Astrocyte (in vitro differentiated cells and primary cell): ENCODE measurements around the gene REG4. TPM values are rescaled to one million over a fixed set of nuclear protein-coding genes. Genes with fewer than 3 reads are reported as not detected.

Experiments used
- DNase-seq: peaks from one replicate; pipeline ENCODE4 v3.0.0-alpha.2; 2010; ENCODE audit warnings: low read depth
- FAIRE-seq: peaks from 2 replicates; lab custom pipeline; 2011; peaks lifted over from hg19 to GRCh38; lab: Jason Lieb, UNC
- H2AFZ ChIP-seq: 2 replicates; pipeline ENCODE4 v1.6.0; 2012; ENCODE audit warnings: low read depth, low read length, inconsistent platforms
- H3K27ac ChIP-seq: 2 replicates; pipeline ENCODE4 v1.5.1; 2011; ENCODE audit warnings: low read depth, low read length, inconsistent platforms
- H3K27me3 ChIP-seq: 2 replicates; pipeline ENCODE4 v1.6.0; 2011; ENCODE audit warnings: low read length, inconsistent platforms; ENCODE audit not compliant: insufficient read depth
- H3K36me3 ChIP-seq: 2 replicates; pipeline ENCODE4 v1.5.1; 2011; ENCODE audit warnings: low read length, inconsistent platforms; ENCODE audit not compliant: insufficient read depth
- H3K4me1 ChIP-seq: 2 replicates; pipeline ENCODE4 v1.5.1; 2011; ENCODE audit warnings: low read length, inconsistent platforms; ENCODE audit not compliant: insufficient read depth
- H3K4me2 ChIP-seq: 2 replicates; pipeline ENCODE4 v1.6.0; 2012; ENCODE audit warnings: low read length, inconsistent platforms
- H3K4me3 ChIP-seq: 2 replicates; pipeline ENCODE4 v1.5.1; 2011; ENCODE audit warnings: low read depth, mild to moderate bottlenecking, low read length, inconsistent platforms; ENCODE audit not compliant: insufficient read depth
- H3K79me2 ChIP-seq: 2 replicates; pipeline ENCODE4 v1.6.0; 2012; ENCODE audit warnings: mild to moderate bottlenecking, low read length, inconsistent platforms; ENCODE audit not compliant: insufficient read depth
- H3K9ac ChIP-seq: 2 replicates; pipeline ENCODE4 v1.6.0; 2012; ENCODE audit warnings: mild to moderate bottlenecking, low read length, inconsistent platforms
- H3K9me3 ChIP-seq: 2 replicates; pipeline ENCODE4 v1.5.1; 2012; ENCODE audit warnings: low read depth, mild to moderate bottlenecking, low read length, inconsistent platforms; ENCODE audit not compliant: insufficient read depth
- H4K20me1 ChIP-seq: 2 replicates; pipeline ENCODE4 v1.6.0; 2012; ENCODE audit warnings: low read length, inconsistent platforms; ENCODE audit not compliant: insufficient read depth
- H3K27ac Mint-ChIP-seq: one replicate; pipeline ENCODE4 v1.8.0; 2021; ENCODE audit warnings: mild to moderate bottlenecking, mixed read lengths; ENCODE audit not compliant: unreplicated experiment
- H3K27me3 Mint-ChIP-seq: one replicate; pipeline ENCODE4 v1.8.0; 2021; ENCODE audit warnings: low read depth, mixed read lengths; ENCODE audit not compliant: unreplicated experiment
- H3K36me3 Mint-ChIP-seq: one replicate; pipeline ENCODE4 v1.8.0; 2021; ENCODE audit warnings: low read depth, mixed read lengths; ENCODE audit not compliant: unreplicated experiment
- H3K4me1 Mint-ChIP-seq: one replicate; pipeline ENCODE4 v1.8.0; 2021; ENCODE audit warnings: low read depth, mixed read lengths; ENCODE audit not compliant: unreplicated experiment
- H3K4me3 Mint-ChIP-seq: one replicate; pipeline ENCODE4 v1.8.0; 2021; ENCODE audit warnings: mild to moderate bottlenecking, moderate library complexity, mixed read lengths; ENCODE audit not compliant: unreplicated experiment
- H3K9me3 Mint-ChIP-seq: one replicate; pipeline ENCODE4 v1.8.0; 2021; ENCODE audit warnings: mild to moderate bottlenecking, mixed read lengths; ENCODE audit not compliant: unreplicated experiment
- CTCF ChIP-seq: IDR thresholded peaks from 2 replicates; pipeline ENCODE4 v1.5.1; 2011; ENCODE audit warnings: low read depth, mild to moderate bottlenecking, inconsistent platforms, low read length, moderate library complexity; ENCODE audit not compliant: insufficient read depth
- EZH2 ChIP-seq: IDR thresholded peaks from 2 replicates; pipeline ENCODE4 v1.6.1; 2012; ENCODE audit warnings: mild to moderate bottlenecking, low read length, inconsistent platforms; ENCODE audit not compliant: insufficient read depth
- total RNA-seq: library from RNA; stranded (reverse); gene quantifications from 2 replicates; pipeline ENCODE4 v1.2.1, GENCODE V29; 2021

The REG4 gene
- total RNA-seq, 1 donor from 2014 or later, result not detected

GRCh38 chr1:119764220-119764619 is 47.0 kb downstream of the REG4 start:
- H3K27me3 Mint-ChIP-seq, result peaks cover 14% of the 10 kb centered on the region

GRCh38 chr1:119762953-119763352 is 48.3 kb downstream of the REG4 start:
- no peaks in the 10 kb centered on the region for H3K9me3 Mint-ChIP-seq
- H3K27me3 Mint-ChIP-seq, result peaks cover 12% of the 10 kb centered on the region

More at GRCh38 chr1:119764220-119764619, 47.0 kb downstream of the REG4 start:
- TF ChIP-seq EZH2 (no peak), CTCF (no peak)
- H4K20me1 ChIP-seq, result no peaks in the 10 kb centered on the region
- no peak overlapping the region for H3K27ac ChIP-seq
- H3K4me3 ChIP-seq, result no peak overlapping the region
- Mint-ChIP-seq H3K27ac (no peak overlapping the region), H3K4me3 (no peak overlapping the region), H3K36me3 (no peaks in the 10 kb centered on the region), H3K4me1 (peaks cover 6% of the 10 kb centered on the region), H3K9me3 (no peaks in the 10 kb centered on the region)
- no peaks in the 10 kb centered on the region for H3K9me3 ChIP-seq
- DNase-seq (no peak), FAIRE-seq (no peak)
- peaks cover 30% of the 10 kb centered on the region for H3K27me3 ChIP-seq
- H3K4me1 ChIP-seq, result no peaks in the 10 kb centered on the region
- H3K79me2 ChIP-seq, result no peaks in the 10 kb centered on the region
- no peak overlapping the region for H3K9ac ChIP-seq
- no peak overlapping the region for H3K4me2 ChIP-seq
- H2AFZ ChIP-seq, result no peak overlapping the region
- no peaks in the 10 kb centered on the region for H3K36me3 ChIP-seq

More at GRCh38 chr1:119762953-119763352, 48.3 kb downstream of the REG4 start:
- H3K27ac Mint-ChIP-seq, result no peak overlapping the region
- DNase-seq (no peak), FAIRE-seq (no peak)
- H3K4me3 Mint-ChIP-seq, result no peak overlapping the region
- H3K4me2 ChIP-seq, result no peak overlapping the region
- no peaks in the 10 kb centered on the region for H3K36me3 ChIP-seq
- no peak overlapping the region for H2AFZ ChIP-seq
- H3K4me3 ChIP-seq, result no peak overlapping the region
- H3K9ac ChIP-seq, result no peak overlapping the region
- peaks cover 6% of the 10 kb centered on the region for H3K4me1 Mint-ChIP-seq
- H3K27me3 ChIP-seq, result peaks cover 23% of the 10 kb centered on the region
- no peaks in the 10 kb centered on the region for H3K9me3 ChIP-seq
- H3K79me2 ChIP-seq, result no peaks in the 10 kb centered on the region
- H4K20me1 ChIP-seq, result no peaks in the 10 kb centered on the region
- H3K27ac ChIP-seq, result no peak overlapping the region
- TF ChIP-seq EZH2, result no peak
- no peak for TF ChIP-seq CTCF
- H3K4me1 ChIP-seq, result no peaks in the 10 kb centered on the region
- no peaks in the 10 kb centered on the region for H3K36me3 Mint-ChIP-seq
